HCT116 (cell line): ENCODE measurements around the gene PCDHGA3. TPM values are rescaled to one million over a fixed set of nuclear protein-coding genes. Genes with fewer than 3 reads are reported as not detected.

ENCODE experiments used
- ATAC-seq: fragments of 200-7000 bp; cut with Tn5 transposase; 2 replicates; pipeline ENCODE4 v1.9.1; 2020; ENCODE audit warnings: mild to moderate bottlenecking, moderate library complexity
- BruUV-seq: library from RNA; stranded (reverse); fragments of 400-500 nt; replicated peaks from 2 replicates; lab custom pipeline; 2021; lab: Mats Ljungman, UMichigan
- CTCF ChIA-PET: fragments of 300-600 bp; sonication (Branson Sonifier 250); formaldehyde crosslinking; loops from one replicate; lab custom pipeline; 2021; ENCODE audit warnings: antibody characterized with exemption; lab: Charles Lee
- POLR2A ChIA-PET: fragments of 300-600, 350-600 bp; sonication (Branson Sonifier 250); formaldehyde crosslinking; loops from one replicate; lab custom pipeline; 2021; ENCODE audit warnings: antibody characterized with exemption; lab: Charles Lee
- RAD21 ChIA-PET, 2 experiments: fragments of 300-600 bp; sonication (Branson Sonifier 250); formaldehyde crosslinking; loops; one replicate each; lab custom pipeline; 2023; ENCODE audit warnings: low total read pairs in 2 of 2; ENCODE audit not compliant: uncharacterized antibody in 2 of 2, unreplicated experiment in 2 of 2, low non-redundant PET in 1 of 2; lab: Charles Lee
- DNase-seq: peaks from one replicate; pipeline ENCODE4 v3.0.0-alpha.2; 2010; ENCODE audit warnings: low read depth, low spot score
- H2AFZ ChIP-seq: fragments of 200-600 bp; shearing (Covaris generic), sonication (generic); 2 replicates; pipeline ENCODE4 v1.6.1; 2017; ENCODE audit warnings: low read depth, mixed run types, mixed read lengths, antibody characterized with exemption, low read length; ENCODE audit not compliant: poor library complexity, severe bottlenecking
- H3K27ac ChIP-seq: 2 replicates; pipeline ENCODE4 v1.5.1; 2012; ENCODE audit warnings: low read depth, low read length
- H3K27me3 ChIP-seq: fragments of 200-600 bp; sonication (generic); 2 replicates; pipeline ENCODE4 v1.6.1; 2016; ENCODE audit warnings: mixed run types, low read length, mixed read lengths; ENCODE audit not compliant: insufficient read depth
- H3K36me3 ChIP-seq, 2 experiments: fragments of 200-500 bp in 1 of 2; fragments of 200-600 bp in 1 of 2; sonication (Bioruptor generic) in 1 of 2; sonication (generic) in 1 of 2; 2 replicates each; pipeline versions ENCODE4 v1.5.1 to v1.6.1; 2014 to 2016; ENCODE audit warnings: low read length in 2 of 2, inconsistent platforms in 1 of 2, mixed read lengths in 1 of 2, mixed run types in 1 of 2; ENCODE audit not compliant: insufficient read depth in 2 of 2, control insufficient read depth in 1 of 2
- H3K4me1 ChIP-seq, 2 experiments: fragments of 200-600 bp in 1 of 2; sonication (generic) in 1 of 2; 2 replicates each; pipeline versions ENCODE4 v1.5.1 to v1.6.1; 2012 to 2017; ENCODE audit warnings: low read length in 2 of 2, inconsistent platforms in 1 of 2, mild to moderate bottlenecking in 1 of 2, mixed read lengths in 1 of 2, mixed run types in 1 of 2, moderate library complexity in 1 of 2; ENCODE audit not compliant: insufficient read depth in 2 of 2, control insufficient read depth in 1 of 2
- H3K4me2 ChIP-seq: fragments of 200-600 bp; sonication (generic); 2 replicates; pipeline ENCODE4 v1.6.1; 2017; ENCODE audit warnings: mixed run types, low read length, mixed read lengths
- H3K4me3 ChIP-seq, 2 experiments: fragments of 200-600 bp in 1 of 2; sonication (generic) in 1 of 2; replicated peaks in 1 of 2; 2 replicates each; pipeline ENCODE4 v1.5.1; 2011 to 2016; ENCODE audit warnings: low read length in 2 of 2, control low read depth in 1 of 2, low read depth in 1 of 2, mild to moderate bottlenecking in 1 of 2, mixed read lengths in 1 of 2, mixed run types in 1 of 2
- H3K79me2 ChIP-seq: fragments of 200-600 bp; sonication (generic); 2 replicates; pipeline ENCODE4 v1.6.1; 2017; ENCODE audit warnings: mild to moderate bottlenecking, mixed run types, low read length, moderate library complexity, mixed read lengths; ENCODE audit not compliant: insufficient read depth
- H3K9ac ChIP-seq: fragments of 200-600 bp; sonication (generic); 2 replicates; pipeline ENCODE4 v1.6.1; 2016; ENCODE audit warnings: low read length, mixed read lengths
- H3K9me2 ChIP-seq: fragments of 200-600 bp; sonication (generic), shearing (Covaris generic); 2 replicates; pipeline ENCODE4 v1.6.1; 2017; ENCODE audit warnings: mixed run types, mild to moderate bottlenecking, moderate library complexity; ENCODE audit not compliant: insufficient read depth
- H3K9me3 ChIP-seq, 2 experiments: fragments of 200-500 bp in 1 of 2; fragments of 200-600 bp in 1 of 2; sonication (Bioruptor generic) in 1 of 2; sonication (generic) in 1 of 2; 2 replicates each; pipeline ENCODE4 v1.6.1; 2014 to 2017; ENCODE audit warnings: low read length in 2 of 2, mixed read lengths in 2 of 2, inconsistent platforms in 1 of 2, low read depth in 1 of 2, mild to moderate bottlenecking in 1 of 2, mixed run types in 1 of 2, moderate library complexity in 1 of 2; ENCODE audit not compliant: control insufficient read depth in 1 of 2, insufficient read depth in 1 of 2
- H4K20me1 ChIP-seq: fragments of 200-600 bp; sonication (generic), shearing (Covaris generic); 2 replicates; pipeline ENCODE4 v1.6.1; 2017; ENCODE audit warnings: mixed run types, mild to moderate bottlenecking, moderate library complexity; ENCODE audit not compliant: insufficient read depth
- CBX3 ChIP-seq: IDR thresholded peaks from 2 replicates; pipeline ENCODE4 v1.6.1; 2012; ENCODE audit warnings: low read depth
- EGR1 ChIP-seq: IDR thresholded peaks from 2 replicates; pipeline ENCODE4 v1.6.1; 2012; ENCODE audit warnings: low read depth
- ELF1 ChIP-seq: IDR thresholded peaks from 2 replicates; pipeline ENCODE4 v1.6.1; 2012; ENCODE audit warnings: low read depth, borderline replicate concordance
- EZH2 ChIP-seq: fragments of 200-600 bp; sonication (generic); IDR thresholded peaks from 2 replicates; pipeline ENCODE4 v1.6.1; 2017; ENCODE audit warnings: antibody characterized with exemption, mixed run types
- EZH2phosphoT487 ChIP-seq: fragments of 200-600 bp; IDR thresholded peaks from 2 replicates; pipeline ENCODE4 v1.6.1; 2018; ENCODE audit warnings: antibody characterized with exemption, borderline replicate concordance
- JUND ChIP-seq: IDR thresholded peaks from 2 replicates; pipeline ENCODE4 v1.6.1; 2012
- POLR2AphosphoS5 ChIP-seq: IDR thresholded peaks from 2 replicates; pipeline ENCODE4 v1.6.1; 2011; ENCODE audit warnings: mild to moderate bottlenecking, low read depth, low read length, moderate library complexity
- RAD21 ChIP-seq: IDR thresholded peaks from 2 replicates; pipeline ENCODE4 v1.6.1; 2012; ENCODE audit warnings: low read depth, mild to moderate bottlenecking
- REST ChIP-seq: IDR thresholded peaks from 2 replicates; pipeline ENCODE4 v1.6.1; 2012; ENCODE audit warnings: low read depth
- SP1 ChIP-seq: IDR thresholded peaks from 2 replicates; pipeline ENCODE4 v1.6.1; 2012; ENCODE audit warnings: low read depth
- TCF7L2 ChIP-seq: IDR thresholded peaks from 2 replicates; pipeline ENCODE4 v1.7.0; 2011; ENCODE audit warnings: borderline replicate concordance, inconsistent platforms; ENCODE audit not compliant: insufficient read depth, insufficient read length; ENCODE audit errors: extremely low read depth
- YY1 ChIP-seq: IDR thresholded peaks from 2 replicates; pipeline ENCODE4 v1.6.1; 2011; ENCODE audit warnings: low read length, low read depth, moderate library complexity, mild to moderate bottlenecking; ENCODE audit not compliant: insufficient replicate concordance; ENCODE audit errors: extremely low read depth
- ZFX ChIP-seq: fragments of 450-650 bp; IDR thresholded peaks from 2 replicates; pipeline ENCODE4 v1.6.1; 2017
- intact Hi-C: fragments of 100-400 bp; cut with micrococcal nuclease; formaldehyde crosslinking; loops from 2 replicates; pipeline ENCODE4 v1.10.0; 2022
- total RNA-seq: library from RNA; stranded (reverse); gene quantifications from one replicate; pipeline ENCODE4 v1.2.1, GENCODE V29; 2021; ENCODE audit not compliant: unreplicated experiment
- TF ChIP-seq, protein P1 (sequence below): IDR thresholded peaks from 2 replicates; pipeline ENCODE4 v1.6.1; 2012
- TF ChIP-seq, protein P2 (sequence below): IDR thresholded peaks from 2 replicates; pipeline ENCODE4 v1.6.1; 2012

The PCDHGA3 gene
- total RNA-seq, 1 experiment from 2014 or later = not detected

- H4K20me1 ChIP-seq = no peaks in the 10 kb centered on the region
- H3K4me1 ChIP-seq = no peaks in the 10 kb centered on the region
- TF ChIP-seq POLR2AphosphoS5 = no peak
- TF ChIP-seq, protein P1, sequence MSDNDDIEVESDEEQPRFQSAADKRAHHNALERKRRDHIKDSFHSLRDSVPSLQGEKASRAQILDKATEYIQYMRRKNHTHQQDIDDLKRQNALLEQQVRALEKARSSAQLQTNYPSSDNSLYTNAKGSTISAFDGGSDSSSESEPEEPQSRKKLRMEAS = no peak
- no peak for TF ChIP-seq TCF7L2
- TF ChIP-seq SP1 = no peak
- TF ChIP-seq REST = no peak
- no peak for TF ChIP-seq JUND
- no peak for TF ChIP-seq EZH2
- TF ChIP-seq, protein P2, sequence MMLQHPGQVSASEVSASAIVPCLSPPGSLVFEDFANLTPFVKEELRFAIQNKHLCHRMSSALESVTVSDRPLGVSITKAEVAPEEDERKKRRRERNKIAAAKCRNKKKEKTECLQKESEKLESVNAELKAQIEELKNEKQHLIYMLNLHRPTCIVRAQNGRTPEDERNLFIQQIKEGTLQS = no peak
- no peak for TF ChIP-seq EGR1
- no peak for TF ChIP-seq RAD21
- no peak for TF ChIP-seq ELF1
- no peak for TF ChIP-seq CBX3
- TF ChIP-seq YY1 = no peak
- no peak for TF ChIP-seq EZH2phosphoT487
- no peak for TF ChIP-seq ZFX
- TF ChIP-seq, all 23 proteins: peak for 0
- H3K27ac ChIP-seq = no peak overlapping the region
- intact Hi-C loops = no loop called here
- no peak overlapping the region for H3K9ac ChIP-seq
- H3K27me3 ChIP-seq = no peaks in the 10 kb centered on the region
- ChIA-PET RAD21 (no interaction called here), CTCF (no interaction called here), POLR2A (no interaction called here)
- DNase-seq (no peak), ATAC-seq (no peak)
- no peak overlapping the region for H2AFZ ChIP-seq
- H3K4me3 ChIP-seq = no peak overlapping the region
- no peak overlapping the region for H3K4me2 ChIP-seq
- no peaks in the 10 kb centered on the region for H3K36me3 ChIP-seq
- BruUV-seq = no TSS peak
- no peaks in the 10 kb centered on the region for H3K9me2 ChIP-seq
- H3K9me3 ChIP-seq = peaks cover 5 to 6% of the 10 kb centered on the region in 2 experiments; a peak in 2 of 4 replicates
- H3K79me2 ChIP-seq = no peaks in the 10 kb centered on the region
Measured at GRCh38 chr5:141362719-141363118, 19.1 kb downstream of the PCDHGA3 start.
